ENCODE measurements around the gene PIM1. TPM values are rescaled to one million over a fixed set of nuclear protein-coding genes. Genes with fewer than 3 reads are reported as not detected.

Gene PIM1
- total RNA-seq, 1 donor from 2014 or later, result 12.8 TPM

DNA sequence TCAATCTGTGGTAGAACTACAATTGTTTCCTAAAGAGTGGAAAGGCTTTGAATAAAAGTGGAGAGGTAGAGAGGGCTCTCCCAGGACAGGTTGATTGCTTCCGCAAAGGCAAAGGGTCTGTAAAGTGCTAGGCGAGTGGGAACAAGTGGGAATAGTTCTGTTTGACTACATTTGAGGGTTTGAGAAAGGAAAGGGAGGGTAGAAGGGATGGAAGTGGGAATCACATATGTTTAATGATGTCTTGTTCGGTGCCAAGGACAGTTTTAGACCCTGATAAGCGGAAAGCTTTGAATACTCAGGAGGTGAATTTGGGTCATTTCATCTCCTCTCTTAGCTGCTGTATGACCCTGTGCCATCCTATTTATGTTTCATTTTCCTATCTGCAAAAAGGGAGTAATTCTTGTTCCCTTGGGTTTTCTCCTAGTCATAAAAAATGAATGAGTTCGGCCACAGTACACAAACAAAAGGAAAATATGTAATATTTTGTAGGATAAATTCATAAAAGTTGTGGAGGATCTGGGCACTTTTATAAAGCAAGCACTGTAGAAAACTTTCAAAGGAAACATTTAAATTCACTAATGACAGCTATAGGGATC is 1.7 kb upstream of the PIM1 start:
- DNase-seq (ENCODE audit: extremely low spot score, unreplicated experiment), result no peak

DNA sequence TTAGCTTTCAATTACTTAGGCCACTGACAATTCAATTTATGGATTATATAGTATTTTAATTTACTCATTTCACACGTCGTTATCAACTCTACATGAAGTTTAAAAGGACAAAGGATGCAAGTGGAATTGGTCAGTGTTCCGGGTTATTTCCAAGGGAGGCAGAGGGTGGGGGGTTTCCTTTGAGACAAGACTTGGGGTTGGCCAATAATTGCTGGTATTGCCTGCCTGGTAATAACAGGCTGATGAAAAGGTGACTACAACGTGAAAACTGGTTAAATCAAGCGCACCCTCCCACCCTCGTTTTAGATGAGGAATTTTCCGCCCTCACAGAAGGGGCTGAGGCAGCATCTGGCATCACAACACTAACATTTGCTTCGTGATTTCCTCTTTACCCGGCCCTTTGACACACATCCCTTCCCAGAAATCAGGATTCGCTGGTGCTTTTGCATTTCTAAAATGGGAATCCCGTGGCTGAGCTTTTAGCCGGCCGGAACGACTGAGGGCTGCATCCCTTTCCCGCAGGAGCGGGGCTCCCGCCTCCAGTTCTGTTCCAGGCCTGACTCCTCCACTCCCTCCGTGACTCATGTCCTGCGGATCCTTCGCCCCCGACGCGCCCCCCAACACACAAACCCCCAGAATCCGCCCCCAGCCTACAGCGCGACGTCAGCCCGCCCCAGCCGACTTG is 999 bp upstream of the PIM1 start:
- TF ChIP-seq, protein P1, sequence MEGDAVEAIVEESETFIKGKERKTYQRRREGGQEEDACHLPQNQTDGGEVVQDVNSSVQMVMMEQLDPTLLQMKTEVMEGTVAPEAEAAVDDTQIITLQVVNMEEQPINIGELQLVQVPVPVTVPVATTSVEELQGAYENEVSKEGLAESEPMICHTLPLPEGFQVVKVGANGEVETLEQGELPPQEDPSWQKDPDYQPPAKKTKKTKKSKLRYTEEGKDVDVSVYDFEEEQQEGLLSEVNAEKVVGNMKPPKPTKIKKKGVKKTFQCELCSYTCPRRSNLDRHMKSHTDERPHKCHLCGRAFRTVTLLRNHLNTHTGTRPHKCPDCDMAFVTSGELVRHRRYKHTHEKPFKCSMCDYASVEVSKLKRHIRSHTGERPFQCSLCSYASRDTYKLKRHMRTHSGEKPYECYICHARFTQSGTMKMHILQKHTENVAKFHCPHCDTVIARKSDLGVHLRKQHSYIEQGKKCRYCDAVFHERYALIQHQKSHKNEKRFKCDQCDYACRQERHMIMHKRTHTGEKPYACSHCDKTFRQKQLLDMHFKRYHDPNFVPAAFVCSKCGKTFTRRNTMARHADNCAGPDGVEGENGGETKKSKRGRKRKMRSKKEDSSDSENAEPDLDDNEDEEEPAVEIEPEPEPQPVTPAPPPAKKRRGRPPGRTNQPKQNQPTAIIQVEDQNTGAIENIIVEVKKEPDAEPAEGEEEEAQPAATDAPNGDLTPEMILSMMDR (IDR thresholded peaks at IDR 0.05), result no peak
- H3K27me3 Mint-ChIP-seq (ENCODE audit: unreplicated experiment), result no peaks in the 10 kb centered on the region
- no peak for DNase-seq (ENCODE audit: extremely low spot score, unreplicated experiment)
- H3K9me3 Mint-ChIP-seq (ENCODE audit: unreplicated experiment), result no peaks in the 10 kb centered on the region
- H3K36me3 Mint-ChIP-seq (ENCODE audit: unreplicated experiment), result peaks cover 12% of the 10 kb centered on the region
- peak overlapping the region; percentile 86 for H3K4me3 Mint-ChIP-seq (ENCODE audit: unreplicated experiment)
- peaks cover 32% of the 10 kb centered on the region for H3K4me1 Mint-ChIP-seq (ENCODE audit: unreplicated experiment)
- H3K27ac Mint-ChIP-seq (ENCODE audit: unreplicated experiment), result peak overlapping the region; percentile 99

More for the DNA sequence above, 1.7 kb upstream of the PIM1 start:
- peaks cover 5% of the 10 kb centered on the region for H3K36me3 Mint-ChIP-seq (ENCODE audit: unreplicated experiment)
- no peaks in the 10 kb centered on the region for H3K9me3 Mint-ChIP-seq (ENCODE audit: unreplicated experiment)
- no peaks in the 10 kb centered on the region for H3K27me3 Mint-ChIP-seq (ENCODE audit: unreplicated experiment)
- peaks cover 32% of the 10 kb centered on the region for H3K4me1 Mint-ChIP-seq (ENCODE audit: unreplicated experiment)
- TF ChIP-seq, protein P1 (IDR thresholded peaks at IDR 0.05), result no peak
- H3K27ac Mint-ChIP-seq (ENCODE audit: unreplicated experiment), result peak overlapping the region; percentile 99
- peak overlapping the region; percentile 86 for H3K4me3 Mint-ChIP-seq (ENCODE audit: unreplicated experiment)

DNA sequence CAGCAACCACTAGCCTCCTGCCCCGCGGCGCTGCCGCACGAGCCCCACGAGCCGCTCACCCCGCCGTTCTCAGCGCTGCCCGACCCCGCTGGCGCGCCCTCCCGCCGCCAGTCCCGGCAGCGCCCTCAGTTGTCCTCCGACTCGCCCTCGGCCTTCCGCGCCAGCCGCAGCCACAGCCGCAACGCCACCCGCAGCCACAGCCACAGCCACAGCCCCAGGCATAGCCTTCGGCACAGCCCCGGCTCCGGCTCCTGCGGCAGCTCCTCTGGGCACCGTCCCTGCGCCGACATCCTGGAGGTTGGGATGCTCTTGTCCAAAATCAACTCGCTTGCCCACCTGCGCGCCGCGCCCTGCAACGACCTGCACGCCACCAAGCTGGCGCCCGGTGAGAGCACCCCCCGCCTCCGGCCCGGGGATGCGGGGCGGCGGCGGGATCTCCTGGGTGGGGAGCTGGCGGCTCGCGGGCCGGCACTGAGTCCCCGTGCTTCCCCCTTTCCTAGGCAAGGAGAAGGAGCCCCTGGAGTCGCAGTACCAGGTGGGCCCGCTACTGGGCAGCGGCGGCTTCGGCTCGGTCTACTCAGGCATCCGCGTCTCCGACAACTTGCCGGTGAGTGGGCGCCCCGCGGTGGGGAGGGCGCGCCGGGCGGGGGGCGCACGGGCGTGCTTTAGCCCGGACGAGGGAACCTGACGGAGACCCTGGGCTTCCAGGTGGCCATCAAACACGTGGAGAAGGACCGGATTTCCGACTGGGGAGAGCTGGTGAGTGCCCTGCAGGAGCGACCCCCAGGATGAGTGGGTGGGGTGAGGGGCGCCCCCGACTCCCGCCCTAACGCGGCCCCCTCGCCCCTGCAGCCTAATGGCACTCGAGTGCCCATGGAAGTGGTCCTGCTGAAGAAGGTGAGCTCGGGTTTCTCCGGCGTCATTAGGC is 585 bp downstream of the PIM1 start:
- peaks cover 32% of the 10 kb centered on the region for H3K4me1 Mint-ChIP-seq (ENCODE audit: unreplicated experiment)
- DNase-seq (ENCODE audit: extremely low spot score, unreplicated experiment), result peak; percentile 86
- no peaks in the 10 kb centered on the region for H3K27me3 Mint-ChIP-seq (ENCODE audit: unreplicated experiment)
- H3K9me3 Mint-ChIP-seq (ENCODE audit: unreplicated experiment), result no peaks in the 10 kb centered on the region
- H3K27ac Mint-ChIP-seq (ENCODE audit: unreplicated experiment), result peak overlapping the region; percentile 88
- peak overlapping the region; percentile 75 for H3K4me3 Mint-ChIP-seq (ENCODE audit: unreplicated experiment)
- TF ChIP-seq, protein P1 (IDR thresholded peaks at IDR 0.05), result peak; percentile 36
- H3K36me3 Mint-ChIP-seq (ENCODE audit: unreplicated experiment), result peaks cover 24% of the 10 kb centered on the region

DNA sequence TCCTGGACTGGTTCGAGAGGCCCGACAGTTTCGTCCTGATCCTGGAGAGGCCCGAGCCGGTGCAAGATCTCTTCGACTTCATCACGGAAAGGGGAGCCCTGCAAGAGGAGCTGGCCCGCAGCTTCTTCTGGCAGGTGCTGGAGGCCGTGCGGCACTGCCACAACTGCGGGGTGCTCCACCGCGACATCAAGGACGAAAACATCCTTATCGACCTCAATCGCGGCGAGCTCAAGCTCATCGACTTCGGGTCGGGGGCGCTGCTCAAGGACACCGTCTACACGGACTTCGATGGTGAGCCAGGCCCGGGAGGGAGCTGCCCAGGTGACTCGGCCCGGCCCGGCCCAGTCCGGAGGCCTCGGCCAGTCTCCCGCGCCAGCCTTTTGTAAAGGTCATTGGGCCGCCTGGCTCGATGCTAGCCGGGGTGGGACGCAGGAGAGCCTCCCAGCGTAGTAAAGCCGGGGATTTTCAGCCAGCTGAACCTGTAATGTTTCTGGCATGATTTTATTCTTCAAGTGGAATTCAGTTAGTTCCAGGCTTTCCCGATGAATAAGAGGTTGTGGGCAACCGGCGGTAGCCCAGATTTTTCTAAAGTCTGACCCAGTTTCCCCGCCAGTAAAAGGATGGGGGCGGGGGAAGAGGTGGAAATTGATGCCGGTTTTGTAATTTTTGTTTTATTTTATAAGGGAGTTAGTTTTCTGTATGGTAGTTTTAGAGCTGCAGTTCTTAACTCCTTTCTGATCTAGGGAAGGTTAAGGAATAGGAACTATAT is 1.4 kb downstream of the PIM1 start:
- DNase-seq (ENCODE audit: extremely low spot score, unreplicated experiment), result no peak
- Mint-ChIP-seq H3K27me3 (ENCODE audit: unreplicated experiment) (no peaks in the 10 kb centered on the region), H3K27ac (ENCODE audit: unreplicated experiment) (peak overlapping the region; percentile 88), H3K4me1 (ENCODE audit: unreplicated experiment) (peaks cover 32% of the 10 kb centered on the region), H3K4me3 (ENCODE audit: unreplicated experiment) (peak overlapping the region; percentile 75), H3K9me3 (ENCODE audit: unreplicated experiment) (no peaks in the 10 kb centered on the region), H3K36me3 (ENCODE audit: unreplicated experiment) (peaks cover 24% of the 10 kb centered on the region)
- TF ChIP-seq, protein P1 (IDR thresholded peaks at IDR 0.05), result no peak
